Raji (cell line): Measurements from ENCODE around the gene ESRRB.

Experiments used
- POLR2A ChIP-seq: IDR thresholded peaks from 2 replicates; pipeline ENCODE4 v1.6.1; 2011; ENCODE audit warnings: low read depth, low read length, control low read depth; ENCODE audit not compliant: insufficient read depth

ESRRB gene

DNA sequence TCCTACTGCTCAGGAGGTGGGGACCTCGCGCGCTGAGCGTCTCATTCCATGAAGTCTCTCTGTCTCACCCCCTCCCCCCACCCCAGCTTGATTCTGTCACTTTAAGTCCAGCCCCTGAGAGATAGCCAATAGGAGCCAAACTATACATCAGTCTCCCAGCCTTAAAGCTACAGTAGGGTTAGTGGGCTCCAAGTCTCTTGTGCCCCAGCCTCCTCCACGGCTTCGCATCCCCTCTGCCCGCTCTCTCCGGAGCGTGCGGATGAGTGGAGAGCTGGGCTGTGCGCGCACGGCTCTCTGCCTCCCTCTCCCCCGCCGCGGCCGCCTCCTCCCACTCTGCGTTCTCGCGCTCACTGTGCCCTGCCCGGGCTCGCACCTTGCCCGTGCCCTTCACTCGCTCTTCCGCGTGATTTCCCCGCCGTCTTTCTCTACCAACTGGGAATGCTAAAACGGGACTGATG is at the start of gene ESRRB:
Gene ESRRB (plus strand): TSS at position 191 of the 458 bp plus-strand sequence. CDS start 265 bp downstream, at position 456.
- no peak for TF ChIP-seq POLR2A

DNA sequence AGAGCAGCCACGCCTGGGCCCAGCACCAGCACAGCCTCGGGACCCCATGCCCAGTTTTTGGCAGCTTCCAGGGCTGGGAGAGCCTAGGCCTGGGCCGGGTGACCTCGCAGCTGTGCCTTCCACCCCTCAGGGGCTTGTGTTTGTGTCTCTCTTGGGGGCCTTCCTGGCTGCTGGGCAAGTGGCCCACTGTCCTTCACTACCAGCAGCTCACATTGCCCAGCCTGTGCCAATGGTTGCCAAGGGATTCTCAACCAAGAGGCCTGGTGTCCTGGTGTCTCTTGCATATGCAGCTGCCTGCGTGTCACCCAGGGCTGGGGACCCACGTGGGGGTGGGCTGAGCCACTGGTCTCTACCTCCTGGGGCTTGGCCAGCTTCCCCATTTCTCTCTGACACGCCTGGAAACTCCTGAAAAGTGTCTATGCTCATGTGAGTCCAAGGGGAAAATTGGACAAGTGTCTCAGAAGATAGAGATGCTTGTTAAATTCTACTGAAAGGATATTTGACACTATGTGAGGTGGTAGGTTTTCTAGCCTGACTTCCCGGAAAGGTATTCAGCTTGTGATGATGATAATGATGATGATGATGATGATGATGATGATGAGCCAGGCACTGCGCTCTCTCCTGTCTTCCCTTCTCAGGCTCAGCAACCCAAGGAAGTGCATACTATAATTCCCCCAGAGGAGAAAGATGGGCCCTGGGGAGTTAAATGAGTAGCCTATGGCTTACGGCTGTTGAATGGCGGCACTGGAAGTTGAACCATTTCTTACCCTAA is 48.8 kb upstream of the ESRRB start:
- TF ChIP-seq POLR2A = no peak

DNA sequence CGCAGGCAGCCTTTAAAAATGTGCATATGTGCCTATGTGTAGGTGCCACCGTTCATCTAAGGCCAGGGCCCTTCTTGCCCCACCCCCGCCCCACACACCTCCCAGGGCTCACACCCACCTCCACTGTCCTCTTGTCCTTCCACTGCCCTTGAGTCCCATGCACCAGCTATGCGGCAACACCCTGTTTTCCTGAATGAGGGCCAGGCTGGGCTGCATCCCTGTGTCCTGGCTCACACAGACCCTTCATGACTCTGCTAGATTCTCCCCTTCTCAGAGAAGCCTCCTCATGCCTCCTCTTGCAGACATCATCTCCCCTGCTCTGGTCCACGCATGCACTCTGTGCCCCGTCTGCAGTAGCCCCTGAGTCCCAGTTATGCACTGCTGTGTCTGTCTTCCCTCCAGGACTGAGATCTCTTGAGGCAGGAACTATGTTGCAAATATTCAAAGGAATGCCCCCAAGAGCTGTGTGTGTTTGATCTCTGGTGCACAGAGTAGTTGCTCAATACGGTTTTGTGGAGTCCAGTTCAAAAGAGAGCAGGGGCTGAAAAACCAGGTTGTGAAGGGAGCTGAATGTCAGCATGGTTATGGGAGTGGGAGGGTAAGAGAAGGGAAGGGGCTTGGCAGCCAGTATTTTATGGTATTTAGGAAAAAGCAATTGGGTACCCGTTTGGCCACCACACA is 47.3 kb upstream of the ESRRB start:
- no peak for TF ChIP-seq POLR2A

DNA sequence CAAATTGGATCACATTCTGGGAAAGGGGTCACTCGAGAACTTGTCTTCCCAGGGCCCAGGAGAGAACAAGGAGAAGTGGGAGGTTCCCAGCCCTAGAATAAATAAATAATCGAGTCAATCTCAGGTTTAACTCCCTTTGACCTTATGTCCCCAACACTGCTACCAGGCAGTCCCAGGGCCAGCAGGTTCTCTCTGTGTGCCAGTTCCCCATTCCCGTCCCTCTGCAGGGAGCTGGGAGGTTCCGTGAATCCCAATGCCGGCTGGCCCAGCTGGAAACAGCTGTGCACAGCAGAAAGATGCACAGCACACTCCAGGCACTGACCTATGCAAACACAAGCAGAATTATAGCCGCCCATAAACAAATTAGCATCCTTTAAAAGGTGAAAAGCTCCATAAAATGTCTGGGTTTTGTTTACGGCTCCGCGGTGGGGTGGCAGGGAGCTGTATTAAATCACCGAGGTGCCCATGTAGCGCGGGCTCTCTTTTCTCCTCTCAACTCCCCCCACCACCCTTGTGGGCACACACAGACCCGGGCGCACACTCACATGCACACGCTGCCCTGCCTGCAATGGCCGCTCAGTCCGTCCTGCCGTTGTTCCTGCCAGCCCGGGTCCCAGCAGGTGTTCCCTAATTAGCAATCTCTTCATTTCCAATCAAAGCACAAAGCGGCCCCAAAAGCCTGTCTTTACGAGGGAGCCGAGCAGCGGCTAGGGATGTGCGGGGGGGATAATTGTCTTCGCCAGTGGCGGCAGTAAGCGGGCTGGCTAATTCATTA is 46.6 kb upstream of the ESRRB start:
- no peak for TF ChIP-seq POLR2A

DNA sequence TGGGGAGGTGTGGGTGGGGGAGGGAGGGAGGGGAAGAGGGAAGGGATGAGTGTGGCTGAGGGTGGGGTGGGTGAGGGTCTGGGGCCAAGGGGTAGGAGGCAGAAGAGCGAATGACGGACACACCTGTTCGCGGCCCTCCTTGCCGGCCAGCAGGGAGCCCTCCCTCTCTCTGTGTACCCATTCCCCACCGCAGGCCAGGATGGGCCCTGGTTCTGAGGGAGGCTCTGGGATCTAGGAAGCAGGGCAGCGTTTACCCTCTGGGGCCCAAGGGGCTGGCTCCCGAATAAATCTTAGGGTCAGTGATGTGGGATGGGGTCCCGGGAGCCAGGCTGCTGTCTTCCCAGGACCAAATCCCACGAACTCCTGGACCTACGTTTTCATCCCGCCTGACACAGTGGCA is 46.0 kb upstream of the ESRRB start:
- no peak for TF ChIP-seq POLR2A

DNA sequence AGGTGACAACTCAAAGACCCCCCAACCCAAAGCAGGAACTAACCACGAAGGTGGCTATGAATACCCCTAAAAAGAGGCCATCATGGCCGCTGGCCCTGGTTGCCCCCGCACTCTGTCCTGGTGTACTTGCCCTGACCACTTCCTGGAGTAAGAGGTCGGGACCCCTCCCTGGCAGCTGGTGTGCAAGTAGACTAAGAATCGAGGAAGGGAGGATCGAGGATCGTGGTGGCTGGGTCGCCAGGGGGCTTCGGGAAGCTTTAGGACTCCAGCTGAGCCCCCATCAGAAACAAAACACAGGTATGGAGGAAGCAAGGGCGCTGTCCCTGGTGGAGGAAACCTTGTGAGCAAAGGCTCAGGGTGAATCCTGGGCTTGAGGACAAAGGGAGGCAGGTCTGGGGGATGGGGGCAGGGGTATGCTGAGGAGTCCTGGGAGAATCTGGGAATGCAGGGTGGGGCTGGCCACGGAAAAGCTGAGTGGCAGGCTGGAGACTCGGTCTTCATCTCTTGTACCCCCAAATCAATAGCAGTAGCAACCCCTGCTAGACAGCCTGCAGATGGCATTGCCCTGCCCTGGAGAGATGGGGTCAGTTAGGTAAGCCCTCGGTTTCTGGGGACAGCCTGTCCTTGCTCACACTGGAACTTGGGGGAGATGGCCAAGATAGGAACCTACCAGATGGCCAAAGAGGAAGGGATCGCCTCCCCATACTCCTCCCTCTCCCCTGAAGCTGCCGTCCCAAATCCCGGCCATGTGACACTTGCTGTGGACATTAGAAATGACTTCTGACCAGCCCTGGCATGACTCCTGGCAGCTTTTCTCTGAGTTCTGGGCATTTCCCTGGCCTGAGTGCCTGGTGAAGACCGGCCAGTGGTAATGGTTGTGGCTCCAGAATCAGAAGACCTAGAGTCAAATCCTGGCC is 45.3 kb upstream of the ESRRB start:
- TF ChIP-seq POLR2A = no peak

DNA sequence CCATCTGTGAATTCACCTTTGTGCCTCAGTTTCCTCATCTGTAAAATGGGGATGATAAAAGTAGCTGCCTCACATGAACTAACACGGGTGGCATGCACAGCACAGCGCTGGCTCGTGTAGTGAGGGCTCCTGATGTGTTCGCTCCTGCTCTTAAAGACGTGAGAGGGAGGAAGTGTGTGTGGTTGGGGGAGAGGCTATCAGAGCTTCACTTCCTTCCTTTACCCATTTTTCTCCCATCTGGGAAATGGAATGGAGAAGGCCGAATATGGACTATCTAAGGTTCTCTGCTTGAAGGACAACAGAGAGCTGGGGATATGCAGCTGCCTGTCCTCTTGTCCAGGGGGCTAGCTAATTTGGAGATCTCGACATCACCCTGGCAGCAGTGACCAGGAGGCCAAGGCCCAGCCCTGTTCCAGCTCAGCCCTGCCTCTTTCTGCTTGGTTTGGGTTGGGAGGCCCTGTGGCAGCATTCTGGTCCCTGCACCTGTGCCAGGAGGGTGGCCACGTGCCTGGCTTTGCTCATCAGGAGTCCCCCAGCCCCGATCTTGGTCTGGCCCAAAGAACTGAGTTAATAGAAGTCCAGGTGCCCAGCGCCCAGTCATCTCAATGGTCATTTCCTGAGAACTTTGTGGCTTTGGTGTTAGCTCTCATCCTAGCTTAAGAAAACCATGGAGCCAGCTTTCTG is 44.5 kb upstream of the ESRRB start:
- no peak for TF ChIP-seq POLR2A

DNA sequence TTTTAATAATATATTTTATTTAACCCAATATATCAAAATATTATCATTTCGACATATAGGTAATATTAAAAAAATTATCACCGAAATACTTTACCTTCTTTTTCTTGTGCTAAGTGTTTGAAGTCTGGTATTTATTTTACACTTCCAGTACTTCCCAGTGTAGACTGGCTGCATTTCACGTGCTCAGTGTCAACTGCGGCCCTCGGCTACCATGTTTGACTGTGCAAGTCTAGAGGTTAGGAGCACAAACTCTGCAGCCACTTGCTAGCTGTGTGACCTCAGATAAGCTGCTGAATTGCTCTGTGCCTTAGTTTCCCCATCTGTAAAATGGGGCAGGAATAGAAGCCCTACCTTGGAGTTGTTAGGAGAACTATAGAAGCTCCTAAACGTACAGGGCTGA is 42.3 kb upstream of the ESRRB start:
- TF ChIP-seq POLR2A = no peak

DNA sequence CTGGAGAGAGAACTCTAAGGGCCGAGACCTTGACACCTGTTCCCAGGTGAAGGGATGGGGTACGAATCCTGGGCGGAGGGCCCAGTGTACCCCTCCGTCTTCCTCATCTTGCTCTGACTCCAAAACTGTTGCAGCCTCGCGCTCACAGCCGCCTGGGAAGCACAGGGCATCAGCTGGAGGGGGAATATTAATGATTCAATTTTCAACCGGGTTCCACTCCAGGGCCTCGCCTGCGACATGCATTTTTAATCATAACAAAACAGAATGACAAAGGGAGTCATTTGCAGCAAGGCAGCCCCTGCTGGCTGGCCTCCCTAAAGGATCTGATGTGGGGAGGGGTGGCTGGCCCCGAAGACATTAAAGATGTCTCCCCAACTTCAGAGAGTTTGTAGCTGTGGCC is 41.6 kb upstream of the ESRRB start:
- TF ChIP-seq POLR2A = no peak

DNA sequence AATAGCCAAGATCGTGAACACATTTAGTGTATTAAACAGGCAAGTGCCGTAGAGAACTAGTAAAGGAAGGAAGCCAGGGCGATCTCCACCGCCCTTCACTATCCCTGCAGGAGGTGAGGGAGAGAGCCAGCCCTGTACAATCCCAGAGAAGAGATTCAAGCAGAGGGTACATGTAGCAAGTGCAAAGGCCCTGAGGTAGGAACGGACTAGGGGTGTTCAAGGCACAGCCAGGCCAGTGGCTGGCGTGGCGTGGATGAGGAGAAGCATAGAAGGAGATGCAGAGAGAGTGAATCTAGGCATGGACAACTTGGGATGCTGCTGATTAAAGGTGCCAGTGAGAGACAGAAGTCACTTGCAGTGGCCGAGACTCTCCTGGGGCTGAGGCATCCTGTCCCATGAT is 39.1 kb upstream of the ESRRB start:
- no peak for TF ChIP-seq POLR2A

DNA sequence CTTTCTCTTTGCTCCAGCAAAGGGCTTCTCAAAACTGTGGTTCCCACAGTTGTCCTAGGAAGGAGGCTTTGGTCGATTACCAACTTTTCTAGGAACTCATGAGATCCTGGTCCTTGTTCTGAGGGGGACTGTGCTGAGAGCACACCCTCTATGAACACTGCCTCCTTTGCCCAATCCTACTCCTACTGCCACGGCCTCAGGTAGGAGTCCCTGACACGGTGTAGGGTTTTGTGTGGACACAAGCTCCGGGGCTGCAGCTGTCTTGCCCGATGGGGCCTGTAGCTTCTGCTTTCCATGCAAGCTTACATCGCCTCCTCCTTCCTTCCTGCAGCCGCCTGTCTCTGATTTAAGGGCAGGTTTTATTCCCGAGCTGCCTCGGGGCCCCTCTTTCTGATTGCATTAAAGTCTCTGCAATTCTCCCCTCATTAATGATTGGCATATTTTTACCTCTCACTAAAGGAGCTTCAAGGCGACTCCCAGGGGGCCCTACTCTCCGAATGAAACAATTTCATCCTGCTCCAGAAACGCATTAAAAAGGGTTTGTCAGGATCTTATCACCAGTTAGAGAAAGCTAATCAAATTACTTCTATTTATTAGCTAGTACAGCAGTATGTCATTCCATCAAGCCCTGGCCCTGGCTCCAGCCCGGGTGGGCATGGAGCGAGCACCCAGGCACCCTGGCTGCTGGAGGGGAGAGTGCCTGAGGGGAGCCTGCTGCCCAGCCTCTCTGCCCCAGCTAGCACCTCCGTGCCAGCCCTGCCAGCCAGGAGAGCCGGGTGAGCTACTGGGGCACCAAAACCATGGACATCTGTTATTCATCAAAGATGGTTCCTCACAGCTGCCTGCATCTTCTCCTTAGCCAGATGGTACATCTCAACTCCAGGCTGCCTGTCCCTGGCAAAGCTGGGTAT is 38.0 kb upstream of the ESRRB start:
- TF ChIP-seq POLR2A = no peak

DNA sequence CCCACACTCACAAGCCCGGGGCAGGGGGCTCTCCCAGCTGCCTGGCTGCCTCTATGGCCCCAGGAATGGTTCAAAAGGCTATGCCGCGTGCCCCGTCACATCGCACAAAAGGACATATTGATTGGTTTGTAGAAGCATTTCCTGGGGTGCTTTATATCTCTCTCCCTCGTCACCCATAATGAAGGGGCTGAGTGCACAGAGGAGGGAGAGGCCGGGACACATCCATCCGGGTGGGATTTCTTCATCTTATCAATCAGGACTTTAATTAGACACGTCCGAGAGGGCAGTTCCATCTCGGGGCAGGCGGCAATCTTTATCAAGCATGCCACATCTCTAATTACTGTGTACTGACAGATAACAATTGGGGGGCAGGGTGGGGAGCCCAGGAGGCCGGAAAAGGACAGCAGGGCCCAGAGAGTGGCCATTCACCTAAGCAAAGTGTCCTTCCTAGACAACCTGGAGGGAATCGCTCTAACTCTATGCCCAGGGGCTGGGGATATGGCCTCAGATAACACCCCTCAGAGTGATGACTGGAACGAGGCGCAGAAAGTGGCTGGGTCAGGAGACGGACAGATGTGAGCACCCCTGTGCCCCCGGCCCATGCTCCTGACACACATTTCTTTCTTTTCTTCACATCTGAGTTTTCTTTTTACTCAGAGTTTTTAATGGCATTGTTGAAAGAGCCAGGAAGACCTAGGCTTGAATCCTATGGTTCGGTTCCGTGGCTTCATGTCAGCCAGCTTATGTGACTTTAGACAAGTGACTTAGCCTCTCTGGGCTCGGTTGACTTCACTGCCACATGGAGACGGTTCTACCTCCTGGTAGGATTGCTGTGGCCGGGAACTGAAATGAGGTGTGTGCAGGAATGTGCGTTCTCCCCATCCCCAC is 36.0 kb upstream of the ESRRB start:
- TF ChIP-seq POLR2A = no peak
